ENCODE data around the gene C19orf44. TPM values are rescaled to one million over a fixed set of nuclear protein-coding genes. Genes with fewer than 3 reads are reported as not detected.
"Not testable (repeated sequence)": the region's sequence is repeated elsewhere in the genome, so short reads cannot be mapped to it uniquely, and the experiment has no call there.

The C19orf44 gene
- total RNA-seq, 1 donor from 2014 or later = 8.5 TPM

- Mint-ChIP-seq H3K27me3 (no peaks in the 10 kb centered on the region), H3K4me3 (no peak overlapping the region), H3K36me3 (no peaks in the 10 kb centered on the region), H3K9me3 (no peaks in the 10 kb centered on the region), H3K4me1 (ENCODE audit: unreplicated experiment) (no peaks in the 10 kb centered on the region), H3K27ac (no peak overlapping the region)
- TF ChIP-seq CTCF (conservative IDR thresholded peaks at IDR 0.05) = no peak
- DNase-seq (ENCODE audit: extremely low spot score, unreplicated experiment) = no peak
Measured at GRCh38 chr19:16482745-16483144, 13.4 kb upstream of the C19orf44 start.

GRCh38 chr19:16486476-16486875 is 9.7 kb upstream of the C19orf44 start:
- H3K9me3 Mint-ChIP-seq; H3K4me3 Mint-ChIP-seq; H3K27ac Mint-ChIP-seq; H3K4me1 Mint-ChIP-seq (ENCODE audit: unreplicated experiment); H3K27me3 Mint-ChIP-seq; DNase-seq (ENCODE audit: extremely low spot score, unreplicated experiment); H3K36me3 Mint-ChIP-seq: not testable (repeated sequence)

GRCh38 chr19:16496613-16496983 is 404 bp downstream of the C19orf44 start:
- H3K4me3 Mint-ChIP-seq = peak overlapping the region; percentile 98
- TF ChIP-seq CTCF (conservative IDR thresholded peaks at IDR 0.05) = no peak
- peaks cover 8% of the 10 kb centered on the region for H3K36me3 Mint-ChIP-seq
- DNase-seq (ENCODE audit: extremely low spot score, unreplicated experiment) = no peak
- H3K9me3 Mint-ChIP-seq = no peaks in the 10 kb centered on the region
- peaks cover 14% of the 10 kb centered on the region for H3K4me1 Mint-ChIP-seq (ENCODE audit: unreplicated experiment)
- no peaks in the 10 kb centered on the region for H3K27me3 Mint-ChIP-seq
- peak overlapping the region; percentile 93 for H3K27ac Mint-ChIP-seq

GRCh38 chr19:16497042-16497441 is 848 bp downstream of the C19orf44 start:
- Mint-ChIP-seq H3K4me3 (peak overlapping the region; percentile 98), H3K4me1 (ENCODE audit: unreplicated experiment) (peaks cover 14% of the 10 kb centered on the region), H3K27ac (no peak overlapping the region), H3K36me3 (peaks cover 8% of the 10 kb centered on the region), H3K9me3 (no peaks in the 10 kb centered on the region), H3K27me3 (no peaks in the 10 kb centered on the region)
- TF ChIP-seq CTCF (conservative IDR thresholded peaks at IDR 0.05) = no peak
- DNase-seq (ENCODE audit: extremely low spot score, unreplicated experiment) = no peak

- no peak overlapping the region for H3K27ac Mint-ChIP-seq
- no peaks in the 10 kb centered on the region for H3K9me3 Mint-ChIP-seq
- DNase-seq (ENCODE audit: extremely low spot score, unreplicated experiment) = no peak
- H3K4me3 Mint-ChIP-seq = peak overlapping the region; percentile 98
- H3K27me3 Mint-ChIP-seq = no peaks in the 10 kb centered on the region
- no peak for TF ChIP-seq CTCF (conservative IDR thresholded peaks at IDR 0.05)
- H3K36me3 Mint-ChIP-seq = peaks cover 8% of the 10 kb centered on the region
- peaks cover 14% of the 10 kb centered on the region for H3K4me1 Mint-ChIP-seq (ENCODE audit: unreplicated experiment)
Measured at GRCh38 chr19:16497837-16498236, 1.6 kb downstream of the C19orf44 start.

- peaks cover 4% of the 10 kb centered on the region for H3K36me3 Mint-ChIP-seq
- no peak overlapping the region for H3K4me3 Mint-ChIP-seq
- no peaks in the 10 kb centered on the region for H3K4me1 Mint-ChIP-seq (ENCODE audit: unreplicated experiment)
- no peak overlapping the region for H3K27ac Mint-ChIP-seq
- no peaks in the 10 kb centered on the region for H3K27me3 Mint-ChIP-seq
- no peak for DNase-seq (ENCODE audit: extremely low spot score, unreplicated experiment)
- no peak for TF ChIP-seq CTCF (conservative IDR thresholded peaks at IDR 0.05)
- no peaks in the 10 kb centered on the region for H3K9me3 Mint-ChIP-seq
Measured at GRCh38 chr19:16504271-16504670, 8.1 kb downstream of the C19orf44 start.

GRCh38 chr19:16506161-16506560 is 10.0 kb downstream of the C19orf44 start:
- not testable (repeated sequence) for H3K27me3 Mint-ChIP-seq; H3K4me1 Mint-ChIP-seq (ENCODE audit: unreplicated experiment); H3K4me3 Mint-ChIP-seq; H3K9me3 Mint-ChIP-seq; H3K27ac Mint-ChIP-seq; H3K36me3 Mint-ChIP-seq; DNase-seq (ENCODE audit: extremely low spot score, unreplicated experiment)

Measured in type B pancreatic cell (in vitro differentiated cells).